MM.1S (cell line): ENCODE results near the gene ADH1A.

Experiments used
- DNase-seq: peaks from one replicate; pipeline ENCODE4 v3.0.0-alpha.2; 2015
- H2AFZ ChIP-seq: fragments of 300-600 bp; sonication (generic); 2 replicates; pipeline ENCODE4 v1.6.0; 2016; ENCODE audit warnings: antibody characterized with exemption, low read length
- H3F3A ChIP-seq: fragments of 300-600 bp; sonication (generic); 2 replicates; pipeline ENCODE4 v1.6.1; 2016; ENCODE audit warnings: mild to moderate bottlenecking, antibody characterized with exemption, low read length, moderate library complexity, mixed read lengths; ENCODE audit not compliant: insufficient read depth
- H3K27ac ChIP-seq: fragments of 300-600 bp; sonication (generic); 2 replicates; pipeline ENCODE4 v1.5.1; 2016; ENCODE audit warnings: mild to moderate bottlenecking, low read length
- H3K27me3 ChIP-seq: fragments of 300-600 bp; sonication (generic); replicated peaks from 2 replicates; pipeline ENCODE4 v1.6.0; 2016; ENCODE audit warnings: low read length; ENCODE audit not compliant: insufficient read depth
- H3K36me3 ChIP-seq: fragments of 300-600 bp; sonication (generic); replicated peaks from 2 replicates; pipeline ENCODE4 v1.6.1; 2016; ENCODE audit warnings: mild to moderate bottlenecking, low read length, mixed read lengths; ENCODE audit not compliant: insufficient read depth
- H3K4me1 ChIP-seq: fragments of 300-600 bp; sonication (generic); 2 replicates; pipeline ENCODE4 v1.6.1; 2016; ENCODE audit warnings: low read length, mixed read lengths
- H3K4me2 ChIP-seq: fragments of 300-600 bp; sonication (generic); 2 replicates; pipeline ENCODE4 v1.6.0; 2016; ENCODE audit warnings: low read depth, low read length
- H3K4me3 ChIP-seq: fragments of 300-600 bp; sonication (generic); 2 replicates; pipeline ENCODE4 v1.5.1; 2016; ENCODE audit warnings: low read length, mixed read lengths
- H3K79me2 ChIP-seq: fragments of 300-600 bp; sonication (generic); 2 replicates; pipeline ENCODE4 v1.6.1; 2016; ENCODE audit warnings: mixed run types, low read length, mixed read lengths
- H3K9ac ChIP-seq: fragments of 300-600 bp; sonication (generic); 2 replicates; pipeline ENCODE4 v1.6.1; 2016; ENCODE audit warnings: low read length, mixed read lengths
- H3K9me2 ChIP-seq: fragments of 300-600 bp; sonication (generic); replicated peaks from 2 replicates; pipeline ENCODE4 v1.6.1; 2016; ENCODE audit warnings: mild to moderate bottlenecking, low read length, mixed read lengths; ENCODE audit not compliant: insufficient read depth
- H3K9me3 ChIP-seq: fragments of 300-600 bp; sonication (generic); replicated peaks from 2 replicates; pipeline ENCODE4 v1.6.1; 2016; ENCODE audit warnings: mild to moderate bottlenecking, low read length, mixed read lengths; ENCODE audit not compliant: insufficient read depth
- H4K20me1 ChIP-seq: fragments of 300-600 bp; sonication (generic); 2 replicates; pipeline ENCODE4 v1.6.1; 2016; ENCODE audit warnings: mild to moderate bottlenecking, low read length, moderate library complexity, mixed read lengths; ENCODE audit not compliant: insufficient read depth
- CTCF ChIP-seq: fragments of 300-600 bp; sonication (generic); IDR thresholded peaks from 2 replicates; pipeline ENCODE4 v1.5.1; 2016; ENCODE audit warnings: antibody characterized with exemption, low read length, mixed read lengths
- EZH2 ChIP-seq: fragments of 300-600 bp; sonication (generic); optimal IDR thresholded peaks from 2 replicates; pipeline ENCODE3; 2017; ENCODE audit warnings: low read depth, mild to moderate bottlenecking, antibody characterized with exemption, low read length, mixed read lengths
- EZH2phosphoT487 ChIP-seq: fragments of 300-600 bp; sonication (generic); IDR thresholded peaks from 2 replicates; pipeline ENCODE4 v1.6.1; 2018; ENCODE audit warnings: antibody characterized with exemption, low read length

Gene ADH1A

GRCh38 chr4:99293357-99293756, 2.6 kb upstream of the ADH1A start:
- H3K27ac ChIP-seq, result no peak overlapping the region
- H3K4me3 ChIP-seq, result no peak overlapping the region
- no peaks in the 10 kb centered on the region for H3K27me3 ChIP-seq
- H3K9me2 ChIP-seq, result no peaks in the 10 kb centered on the region
- H3K9ac ChIP-seq, result no peak overlapping the region
- H2AFZ ChIP-seq, result no peak overlapping the region
- no peaks in the 10 kb centered on the region for H3K9me3 ChIP-seq
- no peak overlapping the region for H3K4me2 ChIP-seq
- no peaks in the 10 kb centered on the region for H3F3A ChIP-seq
- DNase-seq, result no peak
- no peaks in the 10 kb centered on the region for H3K36me3 ChIP-seq
- TF ChIP-seq EZH2phosphoT487 (no peak), CTCF (no peak), EZH2 (no peak)
- no peaks in the 10 kb centered on the region for H3K79me2 ChIP-seq
- no peaks in the 10 kb centered on the region for H3K4me1 ChIP-seq
- no peaks in the 10 kb centered on the region for H4K20me1 ChIP-seq

GRCh38 chr4:99285387-99285786, 5.4 kb downstream of the ADH1A start:
- Histone ChIP-seq H3K9me3 (no peaks in the 10 kb centered on the region), H3K4me3 (no peak overlapping the region), H3K36me3 (no peaks in the 10 kb centered on the region), H3K79me2 (no peaks in the 10 kb centered on the region), H4K20me1 (no peaks in the 10 kb centered on the region), H3K4me1 (no peaks in the 10 kb centered on the region), H2AFZ (no peak overlapping the region), H3K9me2 (no peaks in the 10 kb centered on the region), H3K27me3 (no peaks in the 10 kb centered on the region), H3K9ac (no peak overlapping the region), H3F3A (no peaks in the 10 kb centered on the region), H3K4me2 (no peak overlapping the region), H3K27ac (no peak overlapping the region)
- DNase-seq, result no peak
- TF ChIP-seq EZH2phosphoT487 (no peak), EZH2 (no peak), CTCF (no peak)

- H3K9ac ChIP-seq, result no peak overlapping the region
- H3K4me1 ChIP-seq, result no peaks in the 10 kb centered on the region
- no peaks in the 10 kb centered on the region for H3K9me3 ChIP-seq
- H3K9me2 ChIP-seq, result no peaks in the 10 kb centered on the region
- H3K4me2 ChIP-seq, result no peak overlapping the region
- H3K36me3 ChIP-seq, result no peaks in the 10 kb centered on the region
- H3K27ac ChIP-seq, result no peak overlapping the region
- H4K20me1 ChIP-seq, result no peaks in the 10 kb centered on the region
- no peaks in the 10 kb centered on the region for H3K27me3 ChIP-seq
- H3K4me3 ChIP-seq, result no peak overlapping the region
- TF ChIP-seq CTCF, result no peak
- TF ChIP-seq EZH2phosphoT487, result no peak
- no peak for TF ChIP-seq EZH2
- H2AFZ ChIP-seq, result no peak overlapping the region
- H3K79me2 ChIP-seq, result no peaks in the 10 kb centered on the region
- DNase-seq, result no peak
- H3F3A ChIP-seq, result no peaks in the 10 kb centered on the region
Measured at GRCh38 chr4:99282731-99283130, 8.1 kb downstream of the ADH1A start.
